ENCODE results near the gene CAPZB.

CAPZB gene

GRCh38 chr1:19426294-19427086 is 58.8 kb downstream of the CAPZB start:
- no peak for DNase-seq

- DNase-seq: no peak
Observed at GRCh38 chr1:19425646-19426239, 59.6 kb downstream of the CAPZB start.

- no peak for DNase-seq
Observed at GRCh38 chr1:19424651-19425570, 60.4 kb downstream of the CAPZB start.

- DNase-seq: no peak
Observed at GRCh38 chr1:19423130-19423529, 62.2 kb downstream of the CAPZB start.

- no peak for DNase-seq
Observed at GRCh38 chr1:19421365-19421764, 64.0 kb downstream of the CAPZB start.

DNA sequence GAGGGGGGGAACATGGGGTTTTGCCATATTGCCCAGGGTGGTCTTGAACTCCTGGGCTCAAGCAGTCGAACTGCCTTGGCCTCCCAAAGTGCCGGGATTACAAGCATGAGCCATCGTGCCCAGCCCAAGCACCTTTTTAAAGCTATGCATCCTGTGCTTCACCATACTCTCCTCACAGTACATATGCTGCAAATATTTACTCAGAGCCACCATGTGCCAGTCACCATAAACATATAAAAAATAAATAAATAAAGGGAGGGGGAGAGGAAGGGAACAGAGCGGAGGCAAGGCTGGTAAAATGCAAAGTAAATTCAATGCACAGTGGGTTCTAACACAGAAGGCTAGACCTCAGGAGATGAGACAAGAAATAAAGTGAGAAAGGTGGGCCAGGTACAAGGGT is 64.7 kb downstream of the CAPZB start:
- DNase-seq: no peak

DNA sequence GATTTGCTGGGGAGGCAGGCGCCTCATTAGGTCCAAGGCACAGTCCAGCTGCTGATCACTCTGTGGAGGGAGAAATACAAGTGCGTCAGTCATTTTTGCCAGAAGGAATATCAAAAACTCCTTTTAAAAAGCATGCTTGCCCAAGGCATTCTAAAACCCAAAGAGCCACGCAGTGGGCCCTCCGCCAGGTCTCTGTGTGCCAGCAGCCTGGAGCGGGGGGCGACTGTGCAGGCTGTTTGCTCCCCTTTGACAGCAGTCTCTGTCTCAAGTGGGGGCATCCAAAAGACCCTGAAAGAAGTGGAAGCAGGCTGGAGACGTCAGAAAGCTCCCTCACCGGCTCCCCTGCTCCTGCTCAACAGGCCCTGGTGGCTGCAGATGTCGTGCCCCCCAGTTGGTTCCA is 65.6 kb downstream of the CAPZB start:
- DNase-seq: no peak

DNA sequence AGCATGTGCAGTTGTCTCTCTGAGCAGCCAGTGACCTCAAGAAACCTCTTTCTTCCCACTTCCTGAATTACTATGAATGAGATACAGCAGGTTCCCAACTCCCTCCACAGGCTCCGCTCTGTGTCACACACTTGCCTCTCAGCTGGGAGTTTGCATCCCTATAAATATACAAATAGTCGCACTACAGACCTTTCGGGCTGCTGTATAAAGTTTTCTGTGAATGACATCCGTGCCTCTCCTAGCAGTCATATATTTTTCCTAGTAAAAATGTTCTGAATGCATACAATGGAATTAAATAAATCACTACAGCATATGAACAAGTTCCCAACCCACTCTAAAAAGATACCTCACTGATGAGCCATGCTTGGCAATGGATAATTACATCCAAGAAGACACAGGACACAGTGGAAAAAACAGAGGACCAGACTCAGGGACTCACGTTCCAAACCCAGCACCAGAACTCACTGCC is 66.8 kb downstream of the CAPZB start:
- DNase-seq: no peak

DNA sequence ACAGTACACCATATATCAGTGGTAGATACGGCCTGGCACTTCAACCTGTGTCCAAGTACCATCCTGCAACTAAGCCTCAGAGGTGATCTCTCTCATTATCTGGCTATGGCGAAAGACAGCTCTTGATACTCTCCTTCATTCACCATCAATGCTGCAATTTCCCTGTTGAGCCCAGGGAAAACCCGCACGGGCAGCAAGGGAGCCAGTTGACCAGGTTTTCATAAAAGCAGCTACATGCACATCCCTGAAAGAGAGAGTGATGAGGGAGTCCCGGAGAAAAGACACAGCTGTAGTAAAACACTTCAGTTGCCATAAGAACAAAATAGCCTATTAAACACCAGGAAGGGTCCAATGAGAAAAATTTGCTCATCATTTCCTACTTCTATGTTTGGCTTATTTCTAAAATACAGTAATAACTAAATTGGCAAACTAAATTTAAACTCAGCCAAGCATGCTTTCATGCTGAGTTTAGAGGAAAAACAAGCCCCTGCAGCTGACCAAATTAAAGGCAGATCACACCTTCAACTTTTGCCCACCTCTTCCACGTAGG is 68.3 kb downstream of the CAPZB start:
- DNase-seq: no peak

- DNase-seq: no peak
Observed at GRCh38 chr1:19416145-19416544, 69.2 kb downstream of the CAPZB start.

DNA sequence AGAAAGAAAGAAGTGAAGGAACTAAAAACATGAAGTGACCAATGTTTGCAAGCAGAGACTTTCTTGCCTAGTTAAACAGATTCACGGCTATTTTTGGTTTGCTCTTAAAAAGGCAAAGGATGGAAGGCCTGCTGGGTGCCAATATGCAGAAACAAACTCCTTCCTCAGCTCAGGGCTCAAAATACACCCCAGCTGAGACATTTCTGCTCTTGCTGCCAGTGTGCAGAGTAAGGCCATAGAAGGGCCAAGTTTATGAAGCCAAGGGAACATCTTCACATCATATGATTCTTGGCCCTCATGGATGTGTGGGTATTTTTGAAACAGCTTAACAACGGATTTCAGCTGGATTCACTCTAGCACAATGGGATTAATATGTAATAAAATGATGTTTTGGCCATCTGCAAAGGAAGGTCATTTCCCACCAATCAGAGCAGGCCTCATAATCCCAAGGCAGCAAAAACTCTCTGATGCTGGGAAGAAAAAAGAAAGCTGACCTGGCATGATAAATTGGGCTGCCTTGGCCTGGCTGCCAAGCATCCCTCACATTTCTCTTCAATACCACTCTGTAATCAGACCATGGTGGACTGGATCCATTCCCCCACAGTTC is 70.7 kb downstream of the CAPZB start:
- DNase-seq: no peak

- no peak for DNase-seq
Observed at GRCh38 chr1:19413999-19414398, 71.3 kb downstream of the CAPZB start.

GRCh38 chr1:19412654-19413053 is 72.7 kb downstream of the CAPZB start:
- DNase-seq: no peak

- DNase-seq: no peak
Observed at GRCh38 chr1:19411612-19412011, 73.7 kb downstream of the CAPZB start.

DNA sequence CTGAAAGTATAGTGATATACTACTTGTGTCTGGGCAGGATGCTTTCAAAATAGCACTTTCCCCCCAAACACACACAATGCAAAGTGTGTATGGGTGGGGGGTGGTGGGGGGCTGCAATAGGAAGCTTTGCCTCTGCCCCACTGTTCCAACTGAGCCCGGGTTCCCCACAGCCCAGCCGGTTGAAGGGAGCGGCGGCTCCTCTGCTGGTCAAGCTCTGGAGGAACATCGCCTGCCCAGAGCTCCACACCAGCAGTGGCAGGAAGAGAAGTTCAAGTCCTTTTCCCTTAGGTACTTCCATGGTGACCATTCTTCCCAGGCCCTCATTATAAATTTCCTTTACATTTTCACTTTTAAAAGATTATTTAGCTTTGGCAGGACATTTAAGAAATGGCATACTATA is 74.9 kb downstream of the CAPZB start:
- no peak for DNase-seq

- DNase-seq: no peak
Observed at GRCh38 chr1:19409477-19410341, 75.6 kb downstream of the CAPZB start.

DNA sequence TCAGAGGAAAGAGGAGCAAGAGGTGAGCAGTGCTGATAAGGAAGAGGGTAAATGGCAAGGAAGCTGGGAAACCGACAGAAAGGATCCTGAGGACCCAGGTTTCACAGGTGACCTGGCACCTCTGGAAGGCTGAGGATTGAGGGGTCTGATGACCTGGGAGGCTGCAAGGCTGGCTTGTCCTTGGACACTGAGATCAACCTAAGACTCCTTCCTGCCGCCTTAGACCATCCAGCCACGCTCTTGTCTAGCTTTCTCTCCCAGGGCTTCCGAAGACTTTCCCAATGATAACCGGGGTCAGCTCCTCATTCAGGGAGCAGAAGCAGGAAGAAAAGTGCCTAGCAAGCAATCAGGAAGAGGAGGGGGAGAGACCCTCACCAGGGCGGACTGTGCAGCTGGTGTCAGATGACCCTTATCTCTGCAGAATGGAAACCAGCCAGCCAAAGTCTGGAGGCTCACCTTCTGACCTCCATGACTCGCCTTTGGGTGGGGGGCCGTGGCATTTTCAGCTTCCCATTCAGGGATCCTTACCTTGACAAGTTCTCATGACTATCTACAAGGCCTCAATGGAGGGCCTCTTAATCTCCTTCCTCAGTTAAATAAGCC is 77.7 kb downstream of the CAPZB start:
- no peak for DNase-seq

- no peak for DNase-seq
Observed at GRCh38 chr1:19406680-19407079, 78.7 kb downstream of the CAPZB start.

DNA sequence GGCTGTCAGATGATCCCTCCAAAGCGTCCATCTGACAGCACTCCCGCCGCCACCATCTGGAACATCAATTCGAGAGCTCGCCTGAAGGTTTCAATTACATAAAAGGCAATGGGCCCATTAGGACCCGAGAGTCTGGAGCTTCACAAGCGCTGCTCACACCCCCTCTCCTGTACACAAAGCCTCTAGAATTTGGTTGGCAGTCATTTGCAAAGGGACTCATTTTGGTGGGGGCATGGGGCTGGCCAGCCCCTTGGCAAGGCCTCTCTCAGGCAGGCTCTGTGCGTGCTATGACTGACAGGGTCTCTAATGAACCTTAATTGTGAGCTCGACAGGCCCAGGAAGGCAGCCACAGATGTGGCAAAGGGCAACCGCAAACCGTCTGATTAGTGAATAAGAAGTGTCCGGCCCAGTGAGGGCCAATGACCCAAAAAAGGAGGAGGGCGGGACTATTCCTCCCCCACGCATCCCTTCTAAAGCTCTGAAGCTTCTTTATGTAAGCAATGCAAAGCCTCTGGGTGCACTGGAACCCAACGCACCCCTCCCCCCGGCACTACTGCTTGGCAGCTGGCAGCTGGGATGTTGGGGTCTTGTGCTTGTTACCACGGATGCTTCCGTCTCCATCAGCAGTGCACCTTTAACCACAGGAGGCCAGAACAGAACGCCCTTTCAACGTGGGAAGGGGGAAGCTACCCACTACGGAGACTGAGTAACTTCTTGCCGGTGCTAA is 79.4 kb downstream of the CAPZB start:
- DNase-seq: no peak

- DNase-seq: no peak
Observed at GRCh38 chr1:19405195-19405760, 80.1 kb downstream of the CAPZB start.

All from bone marrow (tissue), 2 donors.